CMK (cell line): ENCODE measurements around the gene REG1A.

ENCODE experiments used
- DNase-seq: peaks from one replicate; pipeline ENCODE4 v3.0.0-alpha.2; 2010; ENCODE audit warnings: low read depth

Gene REG1A

DNA sequence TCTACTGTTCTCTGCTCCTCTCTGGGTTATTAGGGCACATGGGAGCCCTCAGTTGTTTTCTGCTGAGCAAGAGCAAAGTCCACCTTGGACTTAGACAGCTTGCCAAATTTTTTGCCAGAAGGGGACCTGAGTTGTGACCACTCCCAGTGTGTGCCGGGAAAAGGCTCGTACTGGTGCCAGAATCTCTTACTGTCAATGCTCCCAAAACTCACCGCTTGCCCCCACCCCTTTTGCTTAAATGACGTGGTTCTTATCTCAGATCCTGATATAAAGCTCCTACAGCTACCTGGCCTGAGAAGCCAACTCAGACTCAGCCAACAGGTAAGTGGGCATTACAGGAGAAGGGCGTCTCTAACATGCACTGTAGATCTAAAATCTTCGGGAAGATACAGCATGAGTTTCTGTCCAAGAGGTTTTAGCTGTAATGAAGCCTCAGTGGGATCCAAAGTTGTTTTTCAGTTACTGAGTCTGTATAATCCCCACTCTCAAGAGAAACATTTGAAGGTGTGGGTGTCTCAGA lies at the start of gene REG1A:
Gene REG1A, plus strand, starts transcription at position 295 of the 520 bp plus-strand sequence. CDS start 374 bp downstream, outside the sequence.
- DNase-seq = no peak

DNA sequence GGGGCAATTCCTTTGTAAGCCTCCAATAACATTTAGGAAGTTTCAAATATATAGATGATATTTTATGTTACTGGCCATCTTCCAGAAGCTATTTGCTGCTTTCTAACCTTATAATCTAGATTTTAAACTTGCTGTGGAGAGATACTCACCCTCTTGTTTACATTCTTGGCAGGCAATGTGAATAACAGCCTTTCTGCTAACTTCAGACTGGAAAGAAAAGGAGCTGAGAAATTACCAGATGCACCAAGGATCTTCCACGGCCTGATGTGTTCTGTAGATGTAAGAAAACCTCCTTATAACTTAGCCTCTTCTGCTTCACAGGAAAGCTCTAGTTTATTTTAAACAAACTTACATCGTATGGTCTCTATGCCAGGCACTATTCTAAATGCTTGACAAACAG lies 49.2 kb upstream of the REG1A start:
- DNase-seq = no peak

DNA sequence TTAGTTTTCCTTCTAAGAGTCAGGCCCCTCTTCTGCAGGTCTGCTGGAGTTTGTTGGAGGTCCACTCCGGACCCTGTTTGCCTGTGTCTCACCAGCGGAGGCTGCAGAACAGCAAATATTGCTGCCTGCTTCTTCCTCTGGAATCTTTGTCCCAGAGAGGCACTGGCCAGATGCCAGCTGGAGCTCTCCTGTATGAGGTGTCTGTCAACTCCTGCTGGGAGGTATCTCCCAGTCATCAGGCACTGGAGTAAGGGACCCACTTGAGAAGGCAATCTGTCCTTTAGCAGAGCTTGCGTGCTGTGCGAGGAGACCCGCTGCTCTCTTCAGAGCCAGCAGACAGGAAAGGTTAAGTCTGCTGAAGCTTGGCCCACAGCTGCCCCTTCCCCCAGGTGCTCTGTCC lies 37.3 kb upstream of the REG1A start:
- no peak for DNase-seq

DNA sequence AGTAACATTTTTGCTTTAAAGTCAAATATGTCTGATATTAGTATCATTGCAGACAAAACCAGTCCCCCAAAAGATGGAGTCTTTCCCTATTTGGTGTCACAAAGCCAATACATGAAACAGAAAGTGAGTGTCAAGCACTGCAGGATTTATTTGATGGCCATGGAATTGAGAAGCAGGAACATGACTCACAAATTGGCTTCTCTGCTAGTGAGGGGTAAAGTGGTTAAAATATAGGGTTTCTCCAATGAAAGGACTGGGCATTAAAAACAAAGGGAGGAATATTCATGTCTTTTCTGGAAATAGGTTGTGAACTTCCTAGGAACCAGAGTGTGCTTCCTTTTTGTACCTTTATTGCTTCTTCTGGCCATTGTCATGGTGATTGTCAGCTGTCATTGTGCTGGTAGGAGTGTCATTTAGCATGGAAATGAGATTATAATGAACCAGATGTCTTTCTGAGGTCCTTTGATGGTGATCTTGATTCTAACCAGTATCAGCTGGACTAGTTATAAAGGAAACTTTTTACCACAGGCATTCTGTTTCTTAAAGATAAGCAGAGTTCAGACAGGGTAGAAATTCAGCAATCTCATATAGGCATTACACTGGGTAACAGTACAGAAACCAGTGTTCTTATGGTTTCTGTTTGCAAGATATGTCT lies 36.6 kb upstream of the REG1A start:
- peak; percentile 43 for DNase-seq

GRCh38 chr2:79084495-79085135 lies 35.7 kb upstream of the REG1A start:
- no peak for DNase-seq

DNA sequence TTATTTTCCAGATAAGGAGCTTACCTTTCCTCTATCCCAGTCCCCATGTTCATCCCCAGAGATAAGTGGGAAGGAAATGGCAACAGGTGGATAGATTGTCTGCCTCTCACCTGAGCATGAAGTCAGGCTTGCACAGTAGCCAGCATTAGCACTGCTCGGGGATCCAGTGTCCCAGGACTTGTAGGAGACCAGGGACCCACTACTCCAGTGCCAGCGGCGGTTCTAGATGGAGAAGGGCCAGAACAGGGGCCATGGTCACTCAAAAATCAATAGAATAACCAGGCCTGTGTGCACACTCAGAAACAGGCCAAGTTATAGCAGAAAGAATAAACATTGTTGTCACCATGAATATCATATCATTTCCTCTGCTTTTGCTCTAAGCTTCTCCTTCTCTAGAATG lies 34.9 kb upstream of the REG1A start:
- no peak for DNase-seq

DNA sequence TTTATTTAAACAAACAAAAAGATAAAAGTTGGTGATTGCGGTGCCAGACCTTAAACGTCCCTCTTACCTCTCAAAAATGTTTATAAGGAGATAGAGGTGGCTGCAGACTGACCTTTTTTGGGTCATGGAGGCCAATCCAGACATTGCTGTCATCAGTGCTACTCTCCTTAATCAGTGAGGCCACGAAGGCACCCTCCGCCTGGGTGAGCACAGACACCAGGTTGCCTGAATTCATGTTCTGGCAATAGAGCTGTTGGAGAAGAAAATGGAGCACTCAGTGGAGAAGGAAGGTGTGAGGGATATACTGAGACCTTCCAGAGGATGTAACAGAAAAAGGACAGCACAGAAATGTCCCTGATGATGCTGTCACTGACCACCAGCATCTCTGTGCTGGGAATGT lies 34.0 kb upstream of the REG1A start:
- no peak for DNase-seq

DNA sequence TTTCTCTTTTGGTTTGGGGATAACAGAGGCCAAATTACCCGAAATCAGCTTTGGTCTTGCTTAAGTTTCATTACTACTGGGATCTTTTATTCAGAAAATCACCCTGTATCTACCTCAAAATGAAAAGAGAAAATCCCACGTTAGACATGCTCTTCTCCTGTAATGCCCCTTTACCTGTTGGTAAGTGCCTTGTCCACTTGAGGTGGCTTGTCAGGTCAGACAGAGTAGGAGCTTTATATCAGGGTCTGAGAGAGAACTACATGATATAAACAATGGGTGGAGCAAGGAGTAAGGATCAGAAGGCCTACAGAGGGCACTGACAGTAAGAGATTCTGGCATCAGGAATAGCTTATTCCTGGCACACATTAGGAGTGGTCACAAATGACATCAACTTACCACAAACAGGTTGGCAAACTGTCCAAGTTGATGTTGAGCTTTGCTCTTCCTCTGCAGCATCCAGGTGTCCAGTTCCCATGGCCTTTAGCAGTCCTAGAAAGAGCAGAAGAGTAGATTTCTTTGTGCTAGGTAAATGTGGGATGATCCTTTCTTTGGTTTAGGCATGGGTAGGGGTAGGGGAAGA lies 32.4 kb upstream of the REG1A start, which contains the start of gene REG1B:
Gene REG1B, minus strand, starts transcription at position 209 of the 580 bp plus-strand sequence. CDS start 381 bp downstream, outside the sequence.
- no peak for DNase-seq

GRCh38 chr2:79090693-79091092 lies 29.6 kb upstream of the REG1A start:
- no peak for DNase-seq

DNA sequence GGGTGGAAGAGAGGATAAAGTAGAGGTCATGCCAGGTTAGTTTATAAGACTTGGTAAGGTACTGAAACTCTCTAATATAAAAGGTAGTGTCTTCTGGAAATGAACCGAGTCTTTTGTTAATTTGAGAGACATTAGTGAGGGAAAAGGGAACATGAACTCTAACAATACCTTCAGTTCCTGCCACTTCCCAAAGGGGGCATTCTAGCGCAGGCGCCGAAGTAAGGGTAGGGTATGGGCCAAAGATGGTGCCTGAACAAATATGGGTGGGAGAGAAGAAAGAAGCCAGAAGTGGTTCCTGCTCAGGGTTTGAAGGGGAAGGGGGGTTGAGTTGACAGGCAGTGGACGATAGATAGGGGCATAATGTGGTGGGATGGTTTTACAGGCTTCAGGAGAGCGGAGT lies 22.4 kb upstream of the REG1A start:
- no peak for DNase-seq

GRCh38 chr2:79099140-79099686 lies 21.1 kb upstream of the REG1A start:
- no peak for DNase-seq

- no peak for DNase-seq
These were observed 20.0 kb upstream of the REG1A start for GRCh38 chr2:79100285-79100684.

- no peak for DNase-seq
These were observed 19.3 kb upstream of the REG1A start for GRCh38 chr2:79101024-79101423.

DNA sequence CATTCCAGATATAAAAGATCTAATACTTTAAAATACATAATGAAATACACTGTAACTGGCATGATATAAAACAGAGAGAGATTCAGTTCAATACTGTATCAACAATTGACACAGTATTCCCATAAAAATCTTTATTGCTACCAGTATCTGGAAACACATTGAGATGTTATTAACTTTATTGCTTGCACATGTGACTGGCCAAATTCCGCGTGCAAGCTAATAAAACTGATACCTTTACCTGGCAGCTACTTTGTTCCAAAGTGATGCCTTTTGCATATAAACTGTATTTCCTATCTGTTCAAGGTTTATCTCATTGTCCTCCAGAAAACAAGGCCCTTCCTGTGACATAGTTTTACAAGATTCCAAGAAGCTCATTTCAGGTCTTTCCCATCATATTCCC lies 17.1 kb upstream of the REG1A start:
- no peak for DNase-seq

GRCh38 chr2:79105259-79105658 lies 15.0 kb upstream of the REG1A start:
- DNase-seq = no peak

GRCh38 chr2:79112269-79112668 lies 8.0 kb upstream of the REG1A start:
- no peak for DNase-seq

GRCh38 chr2:79114797-79115494 lies 5.3 kb upstream of the REG1A start:
- DNase-seq = no peak

DNA sequence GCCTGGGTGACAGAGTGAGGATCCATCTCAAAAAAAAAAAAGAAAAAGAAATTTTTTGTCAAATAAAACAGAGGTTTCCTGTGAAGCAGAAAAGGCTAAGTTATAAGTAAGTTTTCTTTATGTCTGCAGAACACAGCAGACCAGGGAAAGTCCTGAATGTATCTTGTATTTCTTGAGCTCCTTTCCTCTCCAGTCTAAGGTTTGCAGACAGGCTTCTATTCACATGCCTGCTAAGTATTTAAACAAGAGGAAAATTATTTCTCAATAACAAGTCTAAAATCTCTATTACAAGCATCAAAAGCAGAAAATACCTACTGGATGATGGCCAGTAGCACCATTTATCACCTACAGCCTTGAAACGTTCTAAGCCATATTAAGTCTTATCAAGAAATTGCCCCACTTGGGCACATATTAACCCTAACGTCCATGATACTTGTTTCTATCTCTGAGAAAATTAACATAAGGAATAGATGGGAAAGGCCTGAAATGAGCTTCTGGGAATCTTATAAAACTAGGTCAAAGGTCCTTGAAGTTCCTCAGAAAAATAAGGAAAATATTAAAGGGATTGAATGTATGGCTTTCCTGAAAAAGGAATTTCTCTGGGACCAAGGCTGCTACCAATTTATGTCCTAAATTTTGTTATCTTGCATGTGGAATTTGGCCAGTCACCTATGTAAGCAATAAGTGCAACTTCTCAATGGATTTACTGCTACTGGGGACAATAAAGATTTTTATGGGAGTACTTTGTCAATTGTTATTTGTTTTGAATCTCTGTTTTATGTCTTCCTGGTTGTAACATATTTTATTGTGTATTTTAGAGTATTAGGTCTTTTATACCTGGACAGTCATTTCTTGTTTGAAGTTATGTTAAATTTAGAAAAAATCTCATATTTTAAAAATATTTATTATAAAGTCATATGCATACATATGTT lies 3.0 kb upstream of the REG1A start:
- no peak for DNase-seq

- DNase-seq = no peak
These were observed 2.4 kb downstream of the REG1A start for GRCh38 chr2:79122676-79123075.

DNA sequence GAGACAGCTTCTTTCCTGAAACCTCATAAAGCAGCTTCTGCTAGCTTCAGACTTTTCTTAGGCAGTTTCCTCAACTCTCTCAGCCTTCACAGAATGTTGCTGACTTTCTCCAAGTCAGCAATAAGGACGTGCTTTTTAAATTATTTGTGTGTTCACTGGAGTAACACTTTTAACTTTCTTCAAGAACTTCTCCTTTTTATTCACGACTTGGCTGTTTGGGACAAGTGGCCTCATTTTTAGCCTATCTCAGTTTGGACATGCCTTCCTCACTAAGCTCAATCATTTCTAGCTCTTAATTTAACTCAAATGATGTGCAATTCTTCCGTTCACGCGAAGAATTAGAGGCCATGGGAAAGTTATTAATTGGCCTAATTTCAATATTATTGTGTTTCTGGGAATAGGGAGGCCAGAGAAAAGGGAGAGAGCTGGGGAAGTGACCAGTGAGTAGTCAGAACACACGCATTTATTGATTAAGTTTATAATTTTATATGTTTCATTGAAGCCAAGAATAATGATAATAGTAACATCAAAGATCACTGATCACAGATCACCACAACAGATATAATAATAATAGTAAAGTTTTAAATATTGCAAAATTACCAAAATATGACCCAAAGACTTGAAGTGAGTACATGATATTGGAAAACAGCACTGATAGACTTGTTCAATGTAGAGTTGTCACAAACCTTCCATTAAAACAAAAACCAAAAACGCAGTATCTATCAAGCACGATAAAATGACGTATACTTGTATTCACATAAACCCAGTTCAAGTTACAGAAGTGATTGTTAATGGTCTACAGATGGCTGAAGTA lies 4.8 kb downstream of the REG1A start:
- no peak for DNase-seq

DNA sequence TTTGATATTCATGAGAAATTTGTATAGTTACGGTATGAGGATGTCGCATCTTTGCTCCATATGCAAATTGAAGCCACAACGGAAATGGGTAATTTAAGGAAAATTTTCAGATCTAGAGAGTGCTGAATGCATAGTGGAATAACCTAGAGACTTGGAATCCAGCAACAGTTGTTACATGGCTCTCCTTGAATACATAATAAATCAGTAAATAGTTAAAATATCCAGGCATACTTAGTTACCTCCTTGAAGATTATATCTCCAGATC lies 5.4 kb downstream of the REG1A start:
- no peak for DNase-seq
